Transverse colon (tissue), 4 donors: ENCODE results near the gene PFN3. TPM values are rescaled to one million over a fixed set of nuclear protein-coding genes. Genes with fewer than 3 reads are reported as not detected.
A peak's percentile ranks its signal among the peaks of the same experiment; 100 is the strongest.

Experiments
- DNase-seq: peaks from one replicate; pipeline ENCODE4 v3.0.0-alpha.2; 2019
- H3K27ac ChIP-seq, 4 donors: fragments of 200-600 bp; sonication (generic); 2 replicates each; pipeline ENCODE4 v1.5.1; 2016 to 2018; ENCODE audit warnings: inconsistent platforms in 4 of 4
- H3K27me3 ChIP-seq: fragments of 200-600 bp; sonication (generic); 2 replicates; pipeline ENCODE4 v1.5.1; 2017; ENCODE audit warnings: inconsistent platforms
- H3K36me3 ChIP-seq, 4 donors: fragments of 200-600 bp; sonication (generic); 2 replicates each; pipeline ENCODE4 v1.5.1; 2017 to 2019; ENCODE audit warnings: inconsistent platforms in 4 of 4
- H3K4me1 ChIP-seq, 4 donors: fragments of 200-600 bp; sonication (generic); 2 replicates each; pipeline ENCODE4 v1.5.1; 2017 to 2020; ENCODE audit warnings: inconsistent platforms in 4 of 4
- H3K4me3 ChIP-seq, 4 donors: fragments of 200-600 bp; sonication (generic); 1 replicate in 1 of 4; 2 replicates in 3 of 4; pipeline versions ENCODE4 v1.5.1 to v1.6.1; 2017 to 2019; ENCODE audit warnings: inconsistent platforms in 4 of 4
- H3K9me3 ChIP-seq, 2 donors: fragments of 200-600 bp; sonication (generic); 2 replicates each; pipeline ENCODE4 v1.5.1; 2017 to 2019; ENCODE audit warnings: inconsistent platforms in 2 of 2
- EP300 ChIP-seq: sonication (generic); formaldehyde crosslinking; IDR thresholded peaks from one replicate; pipeline ENCODE4 v1.6.1; 2017; ENCODE audit warnings: antibody characterized with exemption, low read depth
- POLR2A ChIP-seq: fragments of 450-650 bp; IDR thresholded peaks from one replicate; pipeline ENCODE4 v1.6.1; 2016; ENCODE audit warnings: antibody characterized with exemption, mild to moderate bottlenecking, moderate library complexity
- POLR2AphosphoS5 ChIP-seq, 3 donors: sonication (generic); formaldehyde crosslinking; IDR thresholded peaks; one replicate each; pipeline ENCODE4 v1.6.1; 2016; ENCODE audit warnings: antibody characterized with exemption in 3 of 3
- WGBS, 2 donors: methylation state at CpG; one replicate each; pipeline ENCODE4 v1.1.5; 2018; ENCODE audit warnings: low coverage in 1 of 2; 5-methylcytosine and 5-hydroxymethylcytosine counted together
- in situ Hi-C, 4 donors: fragments of 200-750 bp; cut with MboI; loops; one replicate each; pipeline versions ENCODE4 v1.15.0 to v1.15.1; 2017; ENCODE audit warnings: low sequenced_read_pairs in 3 of 4, low pct_ligation_motif_present in 1 of 4, low pct_unique_long_range_greater_than_20kb in 1 of 4
- intact Hi-C: fragments of 100-400 bp; cut with DNase I; formaldehyde crosslinking; loops from one replicate; pipeline ENCODE4 v1.15.1; 2023; ENCODE audit warnings: low total_unique reads
- total RNA-seq, 4 donors: library from RNA; depleted of rRNA; stranded (reverse); fragments of >200 nt; gene quantifications; one replicate each; pipeline ENCODE4 v1.1.0, GENCODE V29; 2016
- TF ChIP-seq, protein P1 (sequence below), 5 experiments: fragments of 200-600 bp in 3 of 5; fragments of 450-650 bp in 2 of 5; sonication (generic) in 3 of 5; IDR thresholded peaks; 1 replicate in 2 of 5; 2 replicates in 3 of 5; pipeline ENCODE4 v1.5.1; 2016 to 2017; ENCODE audit warnings: antibody characterized with exemption in 5 of 5, inconsistent platforms in 3 of 5, mild to moderate bottlenecking in 2 of 5, moderate library complexity in 1 of 5

The PFN3 gene
- total RNA-seq, 4 donors from 2014 or later = not detected

DNA sequence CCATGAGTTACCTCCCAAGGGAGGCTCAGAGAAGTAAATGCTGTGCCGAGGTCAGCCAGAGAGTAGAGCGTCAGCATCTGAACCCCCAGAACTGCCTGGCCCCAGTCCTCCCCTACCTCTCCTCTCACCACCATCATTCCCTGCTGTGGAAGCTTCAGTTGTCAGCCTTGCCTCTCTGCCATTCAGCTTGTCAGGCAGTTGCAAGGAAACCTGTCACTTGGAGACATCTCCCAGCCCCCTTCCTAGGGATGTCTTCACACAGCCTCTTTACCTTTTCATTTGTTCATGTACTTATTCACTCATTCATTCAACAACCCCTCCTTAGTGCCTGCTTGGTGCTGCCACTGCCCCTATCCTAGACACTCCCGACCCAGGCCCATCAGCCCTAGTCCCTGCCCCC, 40.6 kb downstream of the PFN3 start:
- Histone ChIP-seq H3K36me3 (no peaks in the 10 kb centered on the region), H3K27ac (no peak overlapping the region), H3K4me1 (peaks cover 18 to 56% (median 31%) of the 10 kb centered on the region in 4 donors), H3K9me3 (no peaks in the 10 kb centered on the region), H3K4me3 (no peak overlapping the region), H3K27me3 (no peaks in the 10 kb centered on the region)
- intact Hi-C loops (no loop called here), in situ Hi-C loops (no loop called here)
- WGBS, 2 donors = 33 to 86% methylated on average over 1 to 3 of the region's 3 CpGs
- no peak for DNase-seq
- TF ChIP-seq POLR2AphosphoS5 (IDR thresholded peaks at IDR 0.05) (no peak), POLR2A (no peak), EP300 (no peak)
- TF ChIP-seq, protein P1, sequence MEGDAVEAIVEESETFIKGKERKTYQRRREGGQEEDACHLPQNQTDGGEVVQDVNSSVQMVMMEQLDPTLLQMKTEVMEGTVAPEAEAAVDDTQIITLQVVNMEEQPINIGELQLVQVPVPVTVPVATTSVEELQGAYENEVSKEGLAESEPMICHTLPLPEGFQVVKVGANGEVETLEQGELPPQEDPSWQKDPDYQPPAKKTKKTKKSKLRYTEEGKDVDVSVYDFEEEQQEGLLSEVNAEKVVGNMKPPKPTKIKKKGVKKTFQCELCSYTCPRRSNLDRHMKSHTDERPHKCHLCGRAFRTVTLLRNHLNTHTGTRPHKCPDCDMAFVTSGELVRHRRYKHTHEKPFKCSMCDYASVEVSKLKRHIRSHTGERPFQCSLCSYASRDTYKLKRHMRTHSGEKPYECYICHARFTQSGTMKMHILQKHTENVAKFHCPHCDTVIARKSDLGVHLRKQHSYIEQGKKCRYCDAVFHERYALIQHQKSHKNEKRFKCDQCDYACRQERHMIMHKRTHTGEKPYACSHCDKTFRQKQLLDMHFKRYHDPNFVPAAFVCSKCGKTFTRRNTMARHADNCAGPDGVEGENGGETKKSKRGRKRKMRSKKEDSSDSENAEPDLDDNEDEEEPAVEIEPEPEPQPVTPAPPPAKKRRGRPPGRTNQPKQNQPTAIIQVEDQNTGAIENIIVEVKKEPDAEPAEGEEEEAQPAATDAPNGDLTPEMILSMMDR (IDR thresholded peaks at IDR 0.05) = no peak

DNA sequence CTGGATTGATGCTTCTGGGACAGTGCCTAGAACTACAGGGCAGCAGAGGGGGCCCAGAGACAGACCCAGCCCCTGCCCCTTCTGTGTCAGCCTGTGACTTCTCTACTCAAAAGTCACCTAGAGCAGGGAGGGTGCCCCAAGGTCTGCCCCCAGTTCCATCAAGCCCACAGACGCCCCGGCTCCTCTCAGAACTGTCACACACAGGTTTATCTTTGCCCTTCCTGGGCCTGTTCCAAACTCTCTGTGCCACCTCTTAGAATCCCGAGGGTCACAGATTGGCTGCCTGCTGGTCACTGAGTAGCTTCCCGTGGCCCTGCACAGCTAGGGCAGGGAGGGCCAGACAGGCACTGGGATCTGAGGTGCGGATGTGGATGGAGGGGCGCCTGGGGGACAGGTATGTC, 41.0 kb downstream of the PFN3 start:
- no peak for DNase-seq
- in situ Hi-C loops (no loop called here), intact Hi-C loops (no loop called here)
- Histone ChIP-seq H3K4me1 (peaks cover 18 to 55% (median 31%) of the 10 kb centered on the region in 4 donors), H3K36me3 (no peaks in the 10 kb centered on the region), H3K4me3 (no peak overlapping the region), H3K9me3 (no peaks in the 10 kb centered on the region), H3K27ac (peak overlapping the region in 1 of 4 donors; percentile 84), H3K27me3 (no peaks in the 10 kb centered on the region)
- 83% methylated on average over 6 of the region's 6 CpGs; no CpG with 5 or more reads in 1 of the 2 donors for WGBS, 2 donors
- TF ChIP-seq POLR2A (no peak), EP300 (no peak), POLR2AphosphoS5 (IDR thresholded peaks at IDR 0.05) (no peak)
- TF ChIP-seq, protein P1 (IDR thresholded peaks at IDR 0.05) = no peak

DNA sequence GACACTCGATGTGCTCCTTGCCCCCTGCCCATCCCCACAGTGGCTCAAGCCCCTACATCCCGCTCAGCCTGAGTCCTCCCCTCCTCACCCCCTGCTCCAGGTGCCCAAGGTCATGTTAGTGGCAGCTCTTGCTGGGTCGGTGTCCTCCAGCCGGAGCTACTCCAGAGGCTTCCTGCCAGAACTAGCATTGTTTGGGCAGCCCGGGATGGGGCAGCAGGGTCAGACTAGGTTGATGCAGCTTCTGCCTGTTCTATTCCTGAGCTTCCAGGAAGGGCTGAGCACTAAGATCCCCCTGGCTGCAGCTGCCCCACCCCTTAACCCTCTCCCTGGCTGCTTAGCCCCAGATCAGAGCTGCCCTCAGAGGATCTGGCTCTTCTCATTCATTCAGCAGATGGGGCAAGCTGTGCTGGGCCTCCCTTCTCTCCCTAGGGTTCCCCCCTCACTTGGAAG, 42.1 kb downstream of the PFN3 start:
- TF ChIP-seq, protein P1 (IDR thresholded peaks at IDR 0.05) = no peak
- TF ChIP-seq POLR2A (no peak), EP300 (no peak), POLR2AphosphoS5 (IDR thresholded peaks at IDR 0.05) (no peak)
- WGBS, 2 donors = 21% methylated on average over 5 of the region's 5 CpGs; no CpG with 5 or more reads in 1 of the 2 donors

DNA sequence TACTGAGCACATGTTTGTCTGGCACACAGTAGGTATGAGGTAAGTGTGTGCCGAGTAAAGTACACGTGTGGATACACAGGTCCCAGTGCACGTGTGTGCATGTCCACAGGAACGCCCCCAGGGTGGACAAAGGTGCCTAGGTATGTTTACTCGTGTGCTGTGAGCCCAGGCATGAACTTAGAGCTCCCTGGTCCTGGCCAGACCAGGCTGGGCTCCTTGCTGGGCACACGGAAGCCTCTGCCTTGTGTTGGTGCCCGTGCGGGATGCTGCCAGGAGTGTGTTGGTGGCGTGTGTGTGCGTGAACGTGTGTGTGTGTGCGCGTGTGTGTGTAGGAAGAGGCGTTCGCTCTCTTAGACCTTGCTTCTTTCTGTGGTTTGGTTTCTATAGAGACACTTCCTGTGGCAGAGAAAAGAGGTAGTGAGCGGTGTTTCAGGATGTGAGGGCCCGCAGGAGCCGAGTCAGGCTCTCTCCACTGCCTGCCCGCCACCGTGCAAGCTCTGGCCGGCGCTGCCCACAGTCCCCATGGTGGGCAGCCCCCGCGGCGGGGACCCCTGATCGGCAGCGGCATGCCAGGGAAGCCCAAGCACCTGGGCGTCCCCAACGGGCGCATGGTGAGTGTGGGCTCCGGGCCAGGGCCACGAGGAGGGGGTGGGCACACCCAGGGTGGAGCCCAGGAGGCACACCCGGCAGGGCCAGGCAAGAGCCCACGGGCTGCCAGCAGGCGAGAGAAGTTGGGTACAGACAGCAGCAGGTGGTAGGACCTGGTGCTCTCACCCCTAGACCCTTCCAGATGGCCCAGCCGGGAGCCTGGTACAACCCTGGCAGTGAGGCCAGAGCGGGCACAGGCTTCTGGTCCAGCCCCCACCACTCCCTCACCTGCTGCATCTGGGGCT, 42.8 kb downstream of the PFN3 start, which contains the start of gene RGS14:
RGS14 (plus strand) TSS at position 466 of the 893 bp plus-strand sequence; CDS start at position 567, 101 bp downstream.
- Histone ChIP-seq H3K4me3 (peak within 1 kb of the TSS in 3 of 4 donors; percentile 34 to 57 (median 42)), H3K27ac (peak within 1 kb of the TSS; percentile 67 to 84 (median 77)), H3K4me1 (peaks cover 16 to 38% (median 23%) of the 10 kb centered on the region in 4 donors), H3K9me3 (no peaks in the 10 kb centered on the region), H3K27me3 (no peaks in the 10 kb centered on the region), H3K36me3 (no peaks in the 10 kb centered on the region)
- 13% methylated on average over 20 of the region's 37 CpGs; no CpG with 5 or more reads in 1 of the 2 donors for WGBS, 2 donors
- DNase-seq = peak; percentile 68
- intact Hi-C loops = no loop called here
- in situ Hi-C loops = no loop called here
- TF ChIP-seq, protein P1 (IDR thresholded peaks at IDR 0.05) = no peak
- TF ChIP-seq POLR2AphosphoS5 (IDR thresholded peaks at IDR 0.05) = peak; percentile 14 to 51 (median 28)
- TF ChIP-seq POLR2A = peak; percentile 30

More for the DNA sequence above, 42.1 kb downstream of the PFN3 start:
- H3K36me3 ChIP-seq = no peaks in the 10 kb centered on the region
- H3K9me3 ChIP-seq = no peaks in the 10 kb centered on the region
- peaks cover 18 to 45% (median 27%) of the 10 kb centered on the region in 4 donors for H3K4me1 ChIP-seq
- H3K27me3 ChIP-seq = no peaks in the 10 kb centered on the region
- intact Hi-C loops = no loop called here
- DNase-seq = no peak
- H3K4me3 ChIP-seq = peak overlapping the region in 3 of 4 donors; percentile 34 to 57 (median 42)
- peak overlapping the region; percentile 67 to 84 (median 77) for H3K27ac ChIP-seq
- in situ Hi-C loops = no loop called here
